CD4-positive, alpha-beta T cell (primary cell): ENCODE data around the gene RAB17. TPM values are rescaled to one million over a fixed set of nuclear protein-coding genes. Genes with fewer than 3 reads are reported as not detected.

Experiments
- ATAC-seq: fragments of 200-7000 bp; cut with Tn5 transposase; one replicate; pipeline ENCODE4 v1.10.0; 2022; ENCODE audit warnings: mild to moderate bottlenecking; ENCODE audit not compliant: poor library complexity
- CTCF ChIA-PET: fragments of 350-600 bp; sonication (Branson Sonifier 250); formaldehyde crosslinking; loops from one replicate; lab custom pipeline; 2021; ENCODE audit warnings: antibody characterized with exemption, inconsistent platforms; lab: Charles Lee
- POLR2A ChIA-PET: fragments of 350-600 bp; sonication (Branson Sonifier 250); formaldehyde crosslinking; loops from one replicate; lab custom pipeline; 2021; ENCODE audit warnings: antibody characterized with exemption, inconsistent platforms; lab: Charles Lee
- DNase-seq, 14 experiments: peaks; one replicate each; pipeline ENCODE4 v3.0.0-alpha.2; 2013 to 2020; ENCODE audit warnings: mixed read lengths in 2 of 14
- H3K27ac ChIP-seq, 2 donors: one replicate each; pipeline versions ENCODE4 v1.5.1 to v1.7.0; 2013; ENCODE audit warnings: low read length in 2 of 2, low read depth in 1 of 2, mild to moderate bottlenecking in 1 of 2
- H3K27me3 ChIP-seq, 2 experiments: 1 replicate in 1 of 2; 2 replicates in 1 of 2; pipeline versions ENCODE4 v1.6.1 to v1.7.0; 2013; ENCODE audit warnings: low read length in 2 of 2, control low read depth in 1 of 2, mild to moderate bottlenecking in 1 of 2, moderate library complexity in 1 of 2; ENCODE audit not compliant: insufficient read depth in 2 of 2, control insufficient read depth in 1 of 2
- H3K36me3 ChIP-seq: one replicate; pipeline ENCODE4 v1.6.1; 2013; ENCODE audit warnings: low read length, control low read depth; ENCODE audit not compliant: insufficient read depth
- H3K4me1 ChIP-seq: one replicate; pipeline ENCODE4 v1.6.1; 2013; ENCODE audit warnings: low read length, control low read depth; ENCODE audit not compliant: insufficient read depth
- H3K4me3 ChIP-seq: one replicate; pipeline ENCODE4 v1.5.1; 2013; ENCODE audit warnings: mild to moderate bottlenecking, low read length, moderate library complexity
- H3K9me3 ChIP-seq, 2 experiments: 1 replicate in 1 of 2; 2 replicates in 1 of 2; pipeline versions ENCODE4 v1.6.1 to v1.7.0; 2013; ENCODE audit warnings: low read length in 2 of 2, mild to moderate bottlenecking in 2 of 2, control low read depth in 1 of 2, moderate library complexity in 1 of 2; ENCODE audit not compliant: control insufficient read depth in 1 of 2, insufficient read depth in 1 of 2
- H3K27ac Mint-ChIP-seq: one replicate; pipeline ENCODE4 v1.8.0; 2020; ENCODE audit warnings: mixed read lengths
- H3K27me3 Mint-ChIP-seq: one replicate; pipeline ENCODE4 v1.8.0; 2021; ENCODE audit warnings: mixed read lengths
- H3K36me3 Mint-ChIP-seq: one replicate; pipeline ENCODE4 v1.8.0; 2021; ENCODE audit warnings: low read depth, mixed read lengths
- H3K4me1 Mint-ChIP-seq: one replicate; pipeline ENCODE4 v1.8.0; 2021; ENCODE audit warnings: low read depth, mixed read lengths
- H3K4me3 Mint-ChIP-seq: one replicate; pipeline ENCODE4 v1.8.0; 2020; ENCODE audit warnings: mild to moderate bottlenecking, mixed read lengths
- H3K9me3 Mint-ChIP-seq: one replicate; pipeline ENCODE4 v1.8.0; 2020; ENCODE audit warnings: mixed read lengths
- intact Hi-C, 2 experiments: fragments of 100-400 bp; cut with DNase I in 1 of 2; cut with micrococcal nuclease in 1 of 2; formaldehyde crosslinking; loops; one replicate each; pipeline versions ENCODE4 v1.15.1 to v1.9.0; 2023 to 2025; cut with DNase I, micrococcal nuclease
- polyA plus RNA-seq, 2 donors: library from polyadenylated mRNA; unstranded; fragments of 120-200 nt; gene quantifications; one replicate each; pipeline ENCODE4 v1.2.1, GENCODE V29; 2013
- total RNA-seq, 174 experiments: library from RNA in 2 of 174; stranded (reverse) in 2 of 174; gene quantifications; one replicate each; pipeline ENCODE4 v1.2.3 and lab custom pipeline; 2021 to 2026
- TF ChIP-seq, protein P1 (sequence below): fragments of 200-600 bp; IDR thresholded peaks from one replicate; pipeline ENCODE4 v1.8.0; 2022; ENCODE audit warnings: antibody characterized with exemption, mild to moderate bottlenecking

RAB17 gene, protein sequence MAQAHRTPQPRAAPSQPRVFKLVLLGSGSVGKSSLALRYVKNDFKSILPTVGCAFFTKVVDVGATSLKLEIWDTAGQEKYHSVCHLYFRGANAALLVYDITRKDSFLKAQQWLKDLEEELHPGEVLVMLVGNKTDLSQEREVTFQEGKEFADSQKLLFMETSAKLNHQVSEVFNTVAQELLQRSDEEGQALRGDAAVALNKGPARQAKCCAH
- total RNA-seq, result not detected
- polyA plus RNA-seq (2013, experiment 1 of 2), result not detected
- polyA plus RNA-seq (2013, experiment 2 of 2), result 0.07 TPM
- 0 to 0.39 (median 0) reads per million in 172 experiments for total RNA-seq (lab: John Stamatoyannopoulos, UW)

DNA sequence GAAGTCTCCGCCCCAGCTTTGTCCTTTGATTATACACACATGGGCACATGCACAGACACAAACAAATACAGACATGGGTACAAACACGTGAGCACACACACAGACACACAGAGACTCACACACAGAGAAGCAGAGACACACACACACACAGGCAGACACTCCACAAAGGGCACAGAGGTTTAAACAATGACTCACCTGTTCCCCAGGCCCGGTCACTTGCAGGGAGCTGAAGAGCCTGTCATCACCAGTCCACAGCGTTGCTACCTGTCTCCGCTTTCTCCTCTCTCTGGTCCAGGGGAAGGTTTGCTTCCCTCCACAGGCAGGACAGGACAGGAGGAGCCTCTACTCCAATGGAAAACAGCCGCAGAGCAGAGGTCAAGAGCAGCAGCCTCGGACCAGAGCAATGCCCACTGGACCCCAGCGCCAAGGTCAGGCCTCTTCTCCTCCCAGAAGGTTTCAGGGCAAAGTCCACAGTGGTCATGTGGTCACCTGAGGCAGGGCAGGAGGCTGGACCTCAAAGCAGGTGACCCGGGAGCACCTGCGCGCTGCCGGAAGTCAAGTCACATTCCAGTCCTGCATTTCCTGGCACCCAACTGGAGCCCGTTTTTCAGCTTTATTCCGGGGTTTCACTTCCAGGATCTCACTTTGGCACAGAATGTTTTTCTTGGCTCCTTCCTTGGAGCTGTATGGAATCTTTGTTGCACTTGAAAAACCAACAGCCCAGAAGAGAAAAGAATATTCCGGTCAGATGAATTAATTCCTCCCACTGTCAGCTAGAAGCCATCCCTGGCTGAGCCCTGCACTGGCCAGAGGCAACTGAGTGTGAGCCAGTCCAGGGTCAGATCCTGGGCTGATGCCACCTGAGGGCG is at the start of gene RAB17:
Gene RAB17, minus strand, starts transcription at position 463 of the 869 bp plus-strand sequence. CDS start 4,580 bp downstream, outside the sequence.
- Histone ChIP-seq H3K27me3 (no peaks in the 10 kb centered on the region), H3K4me3 (no peak within 1 kb of the TSS), H3K27ac (no peak within 1 kb of the TSS), H3K9me3 (no peaks in the 10 kb centered on the region), H3K36me3 (no peaks in the 10 kb centered on the region), H3K4me1 (peaks cover 12% of the 10 kb centered on the region)
- ChIA-PET CTCF (no interaction called here), POLR2A (interaction anchor here (1.5 kb wide), 1 partner anchor 13 kb away, joined by 3 read pairs; no protein-coding TSS in a partner anchor)
- H3K27ac Mint-ChIP-seq, result no peak within 1 kb of the TSS
- DNase-seq (no peak), ATAC-seq (no peak)
- intact Hi-C loops, result no loop called here
- TF ChIP-seq, protein P1, sequence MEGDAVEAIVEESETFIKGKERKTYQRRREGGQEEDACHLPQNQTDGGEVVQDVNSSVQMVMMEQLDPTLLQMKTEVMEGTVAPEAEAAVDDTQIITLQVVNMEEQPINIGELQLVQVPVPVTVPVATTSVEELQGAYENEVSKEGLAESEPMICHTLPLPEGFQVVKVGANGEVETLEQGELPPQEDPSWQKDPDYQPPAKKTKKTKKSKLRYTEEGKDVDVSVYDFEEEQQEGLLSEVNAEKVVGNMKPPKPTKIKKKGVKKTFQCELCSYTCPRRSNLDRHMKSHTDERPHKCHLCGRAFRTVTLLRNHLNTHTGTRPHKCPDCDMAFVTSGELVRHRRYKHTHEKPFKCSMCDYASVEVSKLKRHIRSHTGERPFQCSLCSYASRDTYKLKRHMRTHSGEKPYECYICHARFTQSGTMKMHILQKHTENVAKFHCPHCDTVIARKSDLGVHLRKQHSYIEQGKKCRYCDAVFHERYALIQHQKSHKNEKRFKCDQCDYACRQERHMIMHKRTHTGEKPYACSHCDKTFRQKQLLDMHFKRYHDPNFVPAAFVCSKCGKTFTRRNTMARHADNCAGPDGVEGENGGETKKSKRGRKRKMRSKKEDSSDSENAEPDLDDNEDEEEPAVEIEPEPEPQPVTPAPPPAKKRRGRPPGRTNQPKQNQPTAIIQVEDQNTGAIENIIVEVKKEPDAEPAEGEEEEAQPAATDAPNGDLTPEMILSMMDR, result no peak
- H3K4me3 Mint-ChIP-seq, result no peak within 1 kb of the TSS
- peaks cover 12% of the 10 kb centered on the region for H3K4me1 Mint-ChIP-seq
- no peaks in the 10 kb centered on the region for H3K36me3 Mint-ChIP-seq
- no peaks in the 10 kb centered on the region for H3K9me3 Mint-ChIP-seq
- no peaks in the 10 kb centered on the region for H3K27me3 Mint-ChIP-seq

DNA sequence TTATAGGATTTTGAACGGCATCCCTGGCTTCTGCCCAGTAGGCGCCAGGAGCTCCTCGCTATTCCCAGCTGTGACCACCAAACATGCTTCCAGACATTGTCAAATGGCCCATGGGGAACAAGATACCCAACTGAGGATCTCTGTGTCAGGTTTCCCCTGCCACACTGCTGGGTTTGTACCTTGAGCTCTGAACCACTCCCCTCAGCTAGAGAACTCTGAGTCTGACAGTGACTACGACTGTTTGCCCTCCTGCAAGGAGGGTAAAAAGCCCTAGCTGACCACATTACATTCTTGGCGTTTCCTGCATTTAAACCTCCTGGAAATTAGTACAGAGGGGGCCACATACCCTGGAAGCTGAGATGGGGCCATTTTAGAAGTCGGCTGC is 49.3 kb upstream of the RAB17 start:
- H3K36me3 Mint-ChIP-seq, result no peaks in the 10 kb centered on the region
- no peak overlapping the region for H3K27ac Mint-ChIP-seq
- ChIA-PET CTCF (no interaction called here), POLR2A (no interaction called here)
- no peaks in the 10 kb centered on the region for H3K4me1 ChIP-seq
- no peak for ATAC-seq
- H3K4me3 Mint-ChIP-seq, result no peak overlapping the region
- H3K36me3 ChIP-seq, result no peaks in the 10 kb centered on the region
- H3K9me3 Mint-ChIP-seq, result peaks cover 1% of the 10 kb centered on the region
- no peak overlapping the region for H3K27ac ChIP-seq
- no peak for DNase-seq
- TF ChIP-seq, protein P1, result no peak
- H3K4me1 Mint-ChIP-seq, result peaks cover 8% of the 10 kb centered on the region
- H3K9me3 ChIP-seq, result peaks cover 0 to 3% of the 10 kb centered on the region in 2 experiments
- no peaks in the 10 kb centered on the region for H3K27me3 ChIP-seq
- H3K4me3 ChIP-seq, result no peak overlapping the region
- no peaks in the 10 kb centered on the region for H3K27me3 Mint-ChIP-seq
- intact Hi-C loops, result no loop called here

DNA sequence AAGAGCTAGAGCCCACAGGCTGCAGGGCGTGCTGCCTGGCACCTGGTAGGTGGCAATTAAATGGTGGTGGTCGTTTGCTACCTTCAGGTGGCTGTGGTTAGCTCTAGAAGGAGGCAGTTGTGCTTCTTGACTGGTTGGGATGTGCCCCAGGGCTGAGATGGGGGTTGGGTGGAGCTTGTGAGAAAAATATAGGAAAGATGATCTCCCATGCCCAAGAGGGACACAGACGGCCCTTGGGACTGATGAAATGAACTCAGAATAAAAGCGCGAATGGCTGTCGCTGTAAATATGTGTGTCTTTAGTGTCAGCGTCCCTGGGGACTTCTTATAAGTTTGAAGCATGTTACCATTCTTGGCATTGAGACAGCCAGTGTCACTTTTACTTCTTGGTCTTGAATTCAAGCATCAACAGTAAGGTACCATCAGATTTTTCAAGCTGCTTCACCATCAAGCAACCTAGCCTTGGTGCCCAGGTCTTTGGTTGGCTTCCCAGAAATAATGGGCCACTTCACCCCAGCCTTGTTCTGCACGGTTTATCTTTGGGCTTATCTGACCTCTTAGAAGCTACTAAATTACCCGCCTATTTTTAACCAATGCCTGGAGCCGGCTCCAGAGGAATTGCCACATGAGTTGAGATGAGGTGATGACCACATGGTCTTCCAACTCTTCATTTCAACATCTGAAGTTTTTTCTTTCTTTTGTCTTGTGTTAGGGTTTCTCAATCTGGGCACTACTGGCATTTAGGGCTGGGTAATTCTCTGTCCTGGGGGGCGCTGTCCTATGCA is 48.7 kb upstream of the RAB17 start:
- intact Hi-C loops, result no loop called here
- DNase-seq, result no peak

More for the DNA sequence above, 48.7 kb upstream of the RAB17 start:
- Histone ChIP-seq H3K36me3 (no peaks in the 10 kb centered on the region), H3K27ac (no peak overlapping the region), H3K4me1 (no peaks in the 10 kb centered on the region), H3K9me3 (peaks cover 0 to 3% of the 10 kb centered on the region in 2 experiments), H3K27me3 (no peaks in the 10 kb centered on the region), H3K4me3 (no peak overlapping the region)
- Mint-ChIP-seq H3K4me3 (no peak overlapping the region), H3K36me3 (no peaks in the 10 kb centered on the region), H3K9me3 (peaks cover 2% of the 10 kb centered on the region), H3K4me1 (peaks cover 8% of the 10 kb centered on the region), H3K27me3 (no peaks in the 10 kb centered on the region), H3K27ac (no peak overlapping the region)
- no peak for ATAC-seq
- ChIA-PET CTCF (no interaction called here), POLR2A (no interaction called here)
- TF ChIP-seq, protein P1, result no peak
